Heart right ventricle (tissue), 16 donors: ENCODE measurements around the gene EGFL7. TPM values are rescaled to one million over a fixed set of nuclear protein-coding genes. Genes with fewer than 3 reads are reported as not detected.
"Not testable (repeated sequence)": the region's sequence is repeated elsewhere in the genome, so short reads cannot be mapped to it uniquely, and the experiment has no call there.

ENCODE experiments used
- ATAC-seq, 8 donors: fragments of 200-7000 bp; cut with Tn5 transposase; one replicate each; pipeline ENCODE4 v1.9.1; 2020; ENCODE audit warnings: mild to moderate bottlenecking in 8 of 8, moderate library complexity in 8 of 8, moderate number of reproducible peaks in 1 of 8
- DNase-seq, 2 donors: peaks; one replicate each; pipeline ENCODE4 v3.0.0-alpha.2; 2020
- H3K27ac ChIP-seq, 10 donors: fragments of 200-600 bp; sonication (generic) in 2 of 10; one replicate each; pipeline versions ENCODE4 v1.5.0 to v1.8.0; 2020 to 2022; ENCODE audit warnings: mild to moderate bottlenecking in 3 of 10
- H3K27me3 ChIP-seq, 7 donors: fragments of 200-600 bp; one replicate each; pipeline ENCODE4 v1.8.0; 2021 to 2022; ENCODE audit warnings: mild to moderate bottlenecking in 2 of 7
- H3K36me3 ChIP-seq, 9 donors: fragments of 200-600 bp; sonication (generic) in 1 of 9; one replicate each; pipeline versions ENCODE4 v1.5.0 to v1.8.0; 2020 to 2022; ENCODE audit warnings: mild to moderate bottlenecking in 2 of 9
- H3K4me1 ChIP-seq, 9 donors: fragments of 200-600 bp; sonication (generic) in 1 of 9; one replicate each; pipeline versions ENCODE4 v1.5.0 to v1.8.0; 2020 to 2022; ENCODE audit warnings: mild to moderate bottlenecking in 4 of 9
- H3K4me3 ChIP-seq, 10 donors: fragments of 200-600 bp; sonication (generic) in 2 of 10; one replicate each; pipeline versions ENCODE4 v1.5.0 to v1.8.0; 2020 to 2022; ENCODE audit warnings: mild to moderate bottlenecking in 7 of 10, moderate library complexity in 2 of 10
- H3K9me3 ChIP-seq, 11 donors: fragments of 200-600 bp in 10 of 11; sonication (generic) in 2 of 11; one replicate each; pipeline versions ENCODE4 v1.5.0 to v1.8.0; 2013 to 2022; ENCODE audit warnings: mild to moderate bottlenecking in 2 of 11, control low read depth in 1 of 11, moderate library complexity in 1 of 11
- CTCF ChIP-seq, 9 donors: fragments of 200-600 bp; sonication (generic) in 2 of 9; IDR thresholded peaks; one replicate each; pipeline versions ENCODE4 v1.5.0 to v1.8.0; 2021 to 2022; ENCODE audit warnings: antibody characterized with exemption in 9 of 9, mild to moderate bottlenecking in 5 of 9, moderate library complexity in 1 of 9
- WGBS, 2 donors: extraction: QIAGEN DNeasy Blood & Tissue Kit; methylation state at CpG; one replicate each; pipeline ENCODE4 v1.1.7; 2013; ENCODE audit warnings: inconsistent platforms in 1 of 2; 5-methylcytosine and 5-hydroxymethylcytosine counted together
- intact Hi-C, 10 donors: fragments of 100-400 bp; cut with DNase I; formaldehyde crosslinking; loops; one replicate each; pipeline versions ENCODE4 v1.11.1 to v1.14.2; 2022
- polyA plus RNA-seq, 2 donors: library from polyadenylated mRNA; stranded (reverse); fragments of 200-250 nt; gene quantifications; one replicate each; pipeline ENCODE4 v1.2.3, GENCODE V29; 2013
- total RNA-seq, 10 donors: library from RNA; stranded (reverse); fragmentation: NEBNext Ultra II Directional in 3 of 10; extraction: Animal tissue kit (Norgen Biotek cat#: 25700) in 3 of 10; gene quantifications; one replicate each; pipeline versions ENCODE4 v1.2.1 to v1.2.4, GENCODE V29; 2021 to 2023
- donor health status: Arrhythmogenic right ventricular cardiomyopathy.
- donor health status: ischemic (EF 13 %, LVEDD 7.1; RV severe dilation, severe dysfunction).
- donor health status: healthy with polysubstance abuse.
- donor health status: DM: no; HTN: yes; CAD: no.
- donor health status: DM: no; HTN: no; CAD: no.
- donor health status: ischemic (EF 25% LVEDD 6.9; RV normal size, moderate dysfunction).
- donor health status: ischemic (EF 25% LVEDD 5.7; RV mildly dilated, moderate dysfunction).
- donor health status: healthy.
- donor health status: DM: yes; HTN: yes; CAD: no.
- donor health status: Ischemic cardiomyopathy.
- donor health status: ischemic (EF 35%, LVEDD 5.7; RV mildly dilated, moderate dysfunction).
- donor health status: nonischemic (EF 11% LVEDD 7.7; RV severe dilation, severe dysfunction).
- donor health status: DM: yes; HTN: yes; CAD: no.
- donor health status: PGD.
- donor health status: ischemic (EF 29% LVEDD 5.4; RV normal size, mild dysfunction).
- donor health status: nonischemic (EF 23%, LVEDD 6.1; RV moderate dilation, normal function).

The EGFL7 gene
- total and polyA plus RNA-seq, 12 donors: 68.6 to 377 (median 101) TPM

- H3K4me3 ChIP-seq: no peak overlapping the region
- H3K9me3 ChIP-seq: no peaks in the 10 kb centered on the region
- H3K27ac ChIP-seq: no peak overlapping the region
- no peak for DNase-seq
- WGBS, 2 donors: 88 to 91% methylated on average over 24 of the region's 24 CpGs
- intact Hi-C loops: loop anchor here in 1 of 10 donors (5.0 kb wide), 1 partner anchor 52 kb away; no protein-coding TSS in a partner anchor
- ATAC-seq: no peak
- TF ChIP-seq CTCF (IDR thresholded peaks at IDR 0.05): no peak
- no peaks in the 10 kb centered on the region for H3K36me3 ChIP-seq
- H3K4me1 ChIP-seq: peaks cover 10 to 30% (median 28%) of the 10 kb centered on the region in 9 donors
- peaks cover 0 to 40% (median 0%) of the 10 kb centered on the region in 7 donors for H3K27me3 ChIP-seq
Measured at GRCh38 chr9:136709454-136710109, 46.9 kb downstream of the EGFL7 start.

DNA sequence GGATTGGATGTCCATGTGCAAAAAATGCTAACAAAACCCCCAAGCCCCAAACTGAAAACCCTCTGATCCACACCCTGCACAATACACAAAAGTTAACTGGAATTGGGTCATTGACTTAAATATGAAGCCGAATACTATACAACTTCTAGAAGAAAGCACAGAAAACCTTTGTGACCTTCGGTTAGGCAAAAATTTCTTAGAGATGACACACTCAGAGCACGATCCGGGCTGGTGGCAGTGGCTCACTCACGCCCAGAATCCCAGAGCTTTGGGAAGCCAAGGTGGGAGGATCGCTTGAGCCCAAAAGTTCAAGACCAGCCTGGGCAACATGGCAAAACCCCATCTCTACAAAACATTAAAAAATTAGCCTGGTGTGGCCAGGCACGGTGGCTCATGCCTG, 47.8 kb downstream of the EGFL7 start:
- peaks cover 0 to 50% (median 0%) of the 10 kb centered on the region in 7 donors for H3K27me3 ChIP-seq
- no peak for ATAC-seq
- DNase-seq: no peak
- TF ChIP-seq CTCF (IDR thresholded peaks at IDR 0.05): no peak
- peaks cover 14 to 40% (median 37%) of the 10 kb centered on the region in 9 donors for H3K4me1 ChIP-seq
- H3K4me3 ChIP-seq: no peak overlapping the region
- no peak overlapping the region for H3K27ac ChIP-seq
- whole genome bisulfite sequencing, 2 donors: 85 to 86% methylated on average over 7 of the region's 7 CpGs
- H3K9me3 ChIP-seq: no peaks in the 10 kb centered on the region
- no peaks in the 10 kb centered on the region for H3K36me3 ChIP-seq
- intact Hi-C loops: loop anchor here in 1 of 10 donors (5.0 kb wide), 1 partner anchor 53 kb away; no protein-coding TSS in a partner anchor

- H3K27ac ChIP-seq: peak overlapping the region in 4 of 10 donors; percentile 30 to 74 (median 67)
- intact Hi-C loops: loop anchor here in 1 of 10 donors (5.0 kb wide), 1 partner anchor 54 kb away; no protein-coding TSS in a partner anchor
Measured at GRCh38 chr9:136711219-136711648, 48.5 kb downstream of the EGFL7 start.

DNA sequence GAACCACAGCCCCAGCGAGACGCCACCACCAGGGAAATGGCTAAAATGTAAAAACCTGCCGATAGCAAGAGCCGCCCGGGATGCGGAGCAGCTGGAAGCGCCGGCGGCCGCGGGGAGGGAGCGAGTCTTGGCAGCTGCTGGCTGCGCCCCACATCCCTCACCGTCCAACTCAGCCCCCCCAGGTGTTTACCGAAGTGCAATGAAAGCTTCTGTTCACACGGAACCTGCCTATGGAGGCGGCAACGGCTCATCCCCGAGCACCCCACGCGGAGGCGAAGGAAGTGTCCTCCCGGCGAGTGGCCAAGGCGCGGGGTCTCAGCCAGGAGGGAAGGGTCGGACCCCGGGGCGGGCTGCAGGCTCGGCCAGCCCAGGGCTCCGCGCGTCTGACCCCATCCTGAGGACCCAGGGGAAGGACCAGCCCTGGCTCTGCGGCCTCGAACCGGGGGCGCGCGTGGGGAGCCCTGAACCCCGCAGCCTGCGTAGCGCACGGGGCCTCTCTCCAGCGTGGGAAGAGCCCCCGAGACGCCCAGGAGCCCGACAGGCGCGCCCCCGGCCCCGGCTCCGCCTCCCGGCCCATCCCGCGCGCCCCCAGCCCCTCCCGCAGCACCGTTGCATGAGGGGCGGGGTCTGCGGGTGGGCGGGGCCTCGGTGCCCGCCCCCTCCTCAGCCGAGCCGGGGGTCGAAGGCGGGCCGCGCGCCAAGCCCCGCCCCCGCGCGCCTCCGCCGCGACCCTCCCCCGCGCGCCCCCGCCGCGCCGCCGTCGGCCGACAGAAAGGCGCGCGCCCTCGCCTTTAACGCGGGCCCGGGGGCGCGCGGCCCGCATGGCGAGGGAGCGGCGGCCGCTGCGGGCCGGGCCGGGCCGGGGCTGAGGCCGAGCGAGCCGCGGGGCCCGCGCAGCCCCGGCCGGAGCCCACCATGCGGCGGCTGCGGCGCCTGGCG, 49.3 kb downstream of the EGFL7 start, which contains the start of gene DIPK1B:
DIPK1B (plus strand) TSS at position 822 of the 939 bp plus-strand sequence; CDS start at position 916, 94 bp downstream.
- Histone ChIP-seq H3K9me3 (no peaks in the 10 kb centered on the region), H3K36me3 (no peaks in the 10 kb centered on the region), H3K27me3 (peaks cover 0 to 54% (median 0%) of the 10 kb centered on the region in 7 donors), H3K4me1 (peaks cover 14 to 45% (median 38%) of the 10 kb centered on the region in 9 donors), H3K27ac (peak within 1 kb of the TSS; percentile 47 to 92 (median 86)), H3K4me3 (peak within 1 kb of the TSS; percentile 54 to 90 (median 73))
- DNase-seq (no peak), ATAC-seq (peak in 2 of 8 donors; percentile 2 to 13)
- intact Hi-C loops: loop anchor here in 1 of 10 donors (5.0 kb wide), 1 partner anchor 55 kb away; no protein-coding TSS in a partner anchor
- TF ChIP-seq CTCF (IDR thresholded peaks at IDR 0.05): no peak
- 2 to 3% methylated on average over 83 to 113 of the region's 119 CpGs for WGBS, 2 donors

More at GRCh38 chr9:136711219-136711648, 48.5 kb downstream of the EGFL7 start:
- Histone ChIP-seq H3K4me1 (peaks cover 14 to 43% (median 38%) of the 10 kb centered on the region in 9 donors), H3K4me3 (peak overlapping the region in 1 of 10 donors; percentile 54), H3K27me3 (peaks cover 0 to 54% (median 0%) of the 10 kb centered on the region in 7 donors)
- not testable (repeated sequence) for ATAC-seq, H3K9me3 ChIP-seq, H3K36me3 ChIP-seq, DNase-seq
- WGBS, 2 donors: 54 to 60% methylated on average over 4 of the region's 4 CpGs
